GM23338 (cell line): ENCODE data around the gene MIR17HG. TPM values are rescaled to one million over a fixed set of nuclear protein-coding genes. Genes with fewer than 3 reads are reported as not detected.

Source experiments
- ATAC-seq: fragments of 200-7000 bp; cut with Tn5 transposase; 3 replicates; pipeline ENCODE4 v1.9.1; 2020
- DNase-seq: peaks from one replicate; pipeline ENCODE4 v3.0.0-alpha.2; 2015; ENCODE audit warnings: low spot score
- H2AFZ ChIP-seq: fragments of 200-600 bp; sonication (generic); 2 replicates; pipeline ENCODE4 v1.8.0; 2016; ENCODE audit warnings: antibody characterized with exemption, mild to moderate bottlenecking, moderate library complexity
- H3F3A ChIP-seq: fragments of 200-600 bp; sonication (generic); replicated peaks from 2 replicates; pipeline ENCODE4 v1.8.0; 2017; ENCODE audit warnings: antibody characterized with exemption, mixed run types, low read depth
- H3K27ac ChIP-seq: fragments of 200-600 bp; sonication (generic); 2 replicates; pipeline ENCODE4 v1.6.1; 2016; ENCODE audit warnings: low read depth
- H3K27me3 ChIP-seq: fragments of 200-600 bp; sonication (generic); 2 replicates; pipeline ENCODE4 v1.8.0; 2016; ENCODE audit warnings: mild to moderate bottlenecking, mixed run types, moderate library complexity; ENCODE audit not compliant: insufficient read depth
- H3K36me3 ChIP-seq: fragments of 200-600 bp; sonication (generic); 2 replicates; pipeline ENCODE4 v1.8.0; 2016; ENCODE audit warnings: mild to moderate bottlenecking; ENCODE audit not compliant: insufficient read depth
- H3K4me1 ChIP-seq: fragments of 200-600 bp; sonication (generic); 2 replicates; pipeline ENCODE4 v1.8.0; 2016; ENCODE audit warnings: mild to moderate bottlenecking, moderate library complexity; ENCODE audit not compliant: insufficient read depth
- H3K4me2 ChIP-seq: fragments of 200-600 bp; sonication (generic); 2 replicates; pipeline ENCODE4 v1.7.1; 2017; ENCODE audit warnings: mixed run types
- H3K4me3 ChIP-seq: fragments of 200-600 bp; sonication (generic); 2 replicates; pipeline ENCODE4 v1.6.1; 2016; ENCODE audit warnings: mixed run types
- H3K79me2 ChIP-seq: fragments of 200-600 bp; sonication (generic); replicated peaks from 2 replicates; pipeline ENCODE4 v1.8.0; 2017; ENCODE audit warnings: mild to moderate bottlenecking; ENCODE audit not compliant: insufficient read depth
- H3K9me2 ChIP-seq: fragments of 200-600 bp; sonication (generic); 2 replicates; pipeline ENCODE4 v1.8.0; 2017; ENCODE audit not compliant: insufficient read depth
- H4K20me1 ChIP-seq: fragments of 200-600 bp; sonication (generic); replicated peaks from 2 replicates; pipeline ENCODE4 v1.8.0; 2017; ENCODE audit warnings: mild to moderate bottlenecking; ENCODE audit not compliant: insufficient read depth
- H3K27ac Mint-ChIP-seq: 2 replicates; pipeline ENCODE4 v1.8.0; 2020; ENCODE audit warnings: inconsistent platforms, mild to moderate bottlenecking, moderate library complexity, mixed read lengths
- H3K27me3 Mint-ChIP-seq: 3 replicates; pipeline ENCODE4 v1.8.0; 2022; ENCODE audit warnings: low read depth, mild to moderate bottlenecking, moderate library complexity, mixed read lengths, inconsistent platforms; ENCODE audit not compliant: insufficient read depth, poor library complexity
- H3K36me3 Mint-ChIP-seq: 3 replicates; pipeline ENCODE4 v1.8.0; 2021; ENCODE audit warnings: low read depth, mild to moderate bottlenecking, inconsistent platforms, moderate library complexity, mixed read lengths
- H3K4me1 Mint-ChIP-seq: 3 replicates; pipeline ENCODE4 v1.8.0; 2020; ENCODE audit warnings: mild to moderate bottlenecking, inconsistent platforms, mixed read lengths
- H3K4me3 Mint-ChIP-seq: 3 replicates; pipeline ENCODE4 v1.8.0; 2021; ENCODE audit warnings: moderate library complexity, mild to moderate bottlenecking, inconsistent platforms, mixed read lengths
- H3K9me3 Mint-ChIP-seq: 3 replicates; pipeline ENCODE4 v1.8.0; 2020; ENCODE audit warnings: moderate library complexity, mild to moderate bottlenecking, inconsistent platforms, mixed read lengths
- CREB1 ChIP-seq: fragments of 250-450 bp; sonication (Bioruptor Pico); IDR thresholded peaks from 2 replicates; pipeline ENCODE4 v1.5.0; 2020; ENCODE audit warnings: low read depth, mild to moderate bottlenecking, moderate library complexity
- CTCF ChIP-seq, 2 experiments: fragments of 200-600 bp in 1 of 2; sonication (generic) in 1 of 2; conservative IDR thresholded peaks; 2 replicates each; pipeline versions ENCODE4 v1.5.1 to v1.6.1; 2016 to 2017; ENCODE audit warnings: antibody characterized with exemption in 2 of 2, low read depth in 2 of 2, mild to moderate bottlenecking in 2 of 2, moderate library complexity in 1 of 2
- EZH2 ChIP-seq: fragments of 200-600 bp; sonication (generic); IDR thresholded peaks from one replicate; pipeline ENCODE4 v1.8.0; 2017; ENCODE audit warnings: antibody characterized with exemption, mild to moderate bottlenecking, low read depth; ENCODE audit not compliant: unreplicated experiment
- JUNB ChIP-seq: IDR thresholded peaks from one replicate; pipeline ENCODE4 v1.6.1; 2016; ENCODE audit warnings: antibody characterized with exemption; ENCODE audit not compliant: unreplicated experiment
- NANOG ChIP-seq: IDR thresholded peaks from 2 replicates; pipeline ENCODE4 v1.6.1; 2016; ENCODE audit warnings: antibody characterized with exemption, borderline replicate concordance
- POLR2AphosphoS5 ChIP-seq: IDR thresholded peaks from 2 replicates; pipeline ENCODE4 v1.6.1; 2016; ENCODE audit warnings: antibody characterized with exemption, low read depth
- STAT1 ChIP-seq: IDR thresholded peaks from one replicate; pipeline ENCODE4 v1.6.1; 2016; ENCODE audit warnings: antibody characterized with exemption; ENCODE audit not compliant: unreplicated experiment
- ZNF114 ChIP-seq: fragments of 250-450 bp; sonication (Bioruptor Pico); IDR thresholded peaks from 2 replicates; pipeline ENCODE4 v1.5.0; 2020; ENCODE audit warnings: mild to moderate bottlenecking, moderate library complexity
- ZNF331 ChIP-seq: fragments of 250-450 bp; sonication (Bioruptor Pico); IDR thresholded peaks from 2 replicates; pipeline ENCODE4 v1.5.0; 2020; ENCODE audit warnings: low read depth, mild to moderate bottlenecking, moderate library complexity
- ZNF462 ChIP-seq: fragments of 250-450 bp; sonication (Bioruptor Pico); IDR thresholded peaks from 2 replicates; pipeline ENCODE4 v1.5.0; 2020; ENCODE audit warnings: mild to moderate bottlenecking, moderate library complexity
- polyA plus RNA-seq: library from polyadenylated mRNA; unstranded; fragments of >200 nt; fragmentation: Nextera tagmentation; extraction: Ambion mirVana; gene quantifications from 2 replicates; pipeline ENCODE4 v1.2.1, GENCODE V29; 2016
- total RNA-seq: library from RNA; depleted of rRNA; stranded (reverse); fragments of >200 nt; shearing (Covaris generic); gene quantifications from 2 replicates; pipeline ENCODE4 v1.2.3, GENCODE V29; 2014

Gene MIR17HG
- total and polyA plus RNA-seq, 2 experiments from 2014 or later: 14.8 to 46.0 TPM

GRCh38 chr13:91349992-91350911 lies 2.8 kb downstream of the MIR17HG start:
- H3K27me3 ChIP-seq: no peaks in the 10 kb centered on the region
- DNase-seq: no peak
- H3K27ac Mint-ChIP-seq: peak overlapping the region; percentile 100; the same call in 1 of the 2 replicates

GRCh38 chr13:91351123-91351522 lies 3.6 kb downstream of the MIR17HG start:
- DNase-seq (no peak), ATAC-seq (no peak)
- Mint-ChIP-seq H3K9me3 (peaks cover 4% of the 10 kb centered on the region; the same call in 2 of the 3 replicates), H3K27me3 (peaks cover 18% of the 10 kb centered on the region), H3K4me1 (peaks cover 32% of the 10 kb centered on the region), H3K4me3 (peak overlapping the region; percentile 99), H3K36me3 (peaks cover 73% of the 10 kb centered on the region), H3K27ac (no peak overlapping the region)
- Histone ChIP-seq H3K79me2 (peaks cover 61% of the 10 kb centered on the region), H3K4me2 (peak overlapping the region; percentile 91), H3K4me1 (peaks cover 27% of the 10 kb centered on the region), H2AFZ (no peak overlapping the region), H3K27ac (0 out of 2 replicates have a peak overlapping the region, but pooled peaks have one; percentile 7), H3K9me2 (no peaks in the 10 kb centered on the region), H4K20me1 (peaks cover 64% of the 10 kb centered on the region), H3K4me3 (peak overlapping the region; percentile 82), H3K36me3 (peaks cover 69% of the 10 kb centered on the region), H3K27me3 (no peaks in the 10 kb centered on the region), H3F3A (peaks cover 27% of the 10 kb centered on the region)
- TF ChIP-seq NANOG (no peak), CTCF (conservative IDR thresholded peaks at IDR 0.05; ENCODE audit: low read depth in 2 of 2) (no peak), POLR2AphosphoS5 (no peak), ZNF462 (CRISPR knock-in tag) (no peak), STAT1 (no peak), EZH2 (no peak), ZNF114 (CRISPR knock-in tag) (no peak), JUNB (no peak), CREB1 (no peak)

More at GRCh38 chr13:91349992-91350911, 2.8 kb downstream of the MIR17HG start:
- peak overlapping the region; percentile 99 for H3K4me3 Mint-ChIP-seq
- H4K20me1 ChIP-seq: peaks cover 57% of the 10 kb centered on the region
- peaks cover 28% of the 10 kb centered on the region for H3K4me1 Mint-ChIP-seq
- no peaks in the 10 kb centered on the region for H3K9me2 ChIP-seq
- peaks cover 28% of the 10 kb centered on the region for H3K4me1 ChIP-seq
- H3K36me3 ChIP-seq: peaks cover 60% of the 10 kb centered on the region
- H3K4me2 ChIP-seq: peak overlapping the region; percentile 91
- H3F3A ChIP-seq: peaks cover 22% of the 10 kb centered on the region
- no peak for TF ChIP-seq ZNF331 (CRISPR knock-in tag)
- 0 out of 2 replicates have a peak, but pooled peaks have one; percentile 28 for TF ChIP-seq POLR2AphosphoS5
- peaks cover 64% of the 10 kb centered on the region for H3K36me3 Mint-ChIP-seq
- H3K9me3 Mint-ChIP-seq: peaks cover 4% of the 10 kb centered on the region; the same call in 2 of the 3 replicates
- peak overlapping the region; percentile 82 for H3K4me3 ChIP-seq
- peaks cover 14% of the 10 kb centered on the region for H3K27me3 Mint-ChIP-seq
- ATAC-seq: no peak
- no peak overlapping the region for H2AFZ ChIP-seq
- peaks cover 61% of the 10 kb centered on the region for H3K79me2 ChIP-seq
- peak overlapping the region; percentile 89 for H3K27ac ChIP-seq
